Activated CD4-positive, alpha-beta T cell treated with anti-CD3 and anti-CD28 coated beads, Interleukin-10, Interleukin-2, amounts not matched to agents 100 ng/mL and 50 ng/mL, durations not matched to agents 16 hours and 8 hours (primary cell): ENCODE results near the gene OR4E1.
A peak's percentile ranks its signal among the peaks of the same experiment; 100 is the strongest.
"Not testable (repeated sequence)": the region's sequence is repeated elsewhere in the genome, so short reads cannot be mapped to it uniquely, and the experiment has no call there.

Source experiments
- DNase-seq: peaks from one replicate; pipeline ENCODE4 v3.0.0-alpha.2; 2020

OR4E1 gene

GRCh38 chr14:21673718-21674117 lies at the start of gene OR4E1:
OR4E1 (minus strand) TSS chr14:21673818; CDS start chr14:21670935, 2,883 bp downstream.
- no peak for DNase-seq

- no peak for DNase-seq
These were observed 47.9 kb upstream of the OR4E1 start for GRCh38 chr14:21721504-21721903.

- no peak for DNase-seq
These were observed 46.2 kb upstream of the OR4E1 start for GRCh38 chr14:21719841-21720240.

GRCh38 chr14:21714318-21714929 lies 40.8 kb upstream of the OR4E1 start:
- DNase-seq, result no peak

GRCh38 chr14:21712036-21712435 lies 38.4 kb upstream of the OR4E1 start:
- no peak for DNase-seq

- peak; percentile 48 for DNase-seq
These were observed 37.8 kb upstream of the OR4E1 start for GRCh38 chr14:21711360-21711961.

GRCh38 chr14:21704338-21704737 lies 30.7 kb upstream of the OR4E1 start:
- no peak for DNase-seq

GRCh38 chr14:21703357-21704326 lies 30.0 kb upstream of the OR4E1 start:
- DNase-seq, result peak; percentile 47

- no peak for DNase-seq
These were observed 28.7 kb upstream of the OR4E1 start for GRCh38 chr14:21702316-21702715.

GRCh38 chr14:21699551-21699950 lies 25.9 kb upstream of the OR4E1 start:
- no peak for DNase-seq

- DNase-seq, result not testable (repeated sequence)
These were observed 24.9 kb upstream of the OR4E1 start for GRCh38 chr14:21698538-21698937.

- not testable (repeated sequence) for DNase-seq
These were observed 24.0 kb upstream of the OR4E1 start for GRCh38 chr14:21697662-21698061.

GRCh38 chr14:21694425-21694824 lies 20.8 kb upstream of the OR4E1 start:
- no peak for DNase-seq

GRCh38 chr14:21686468-21686867 lies 12.8 kb upstream of the OR4E1 start:
- no peak for DNase-seq

- no peak for DNase-seq
These were observed 6.5 kb upstream of the OR4E1 start for GRCh38 chr14:21680072-21680471.

- DNase-seq, result no peak
These were observed 1.9 kb upstream of the OR4E1 start for GRCh38 chr14:21675566-21675965.

- DNase-seq, result no peak
These were observed 1.5 kb downstream of the OR4E1 start for GRCh38 chr14:21672116-21672515.

GRCh38 chr14:21671371-21671770 lies 2.2 kb downstream of the OR4E1 start:
- DNase-seq, result no peak

GRCh38 chr14:21669284-21669683 lies 4.3 kb downstream of the OR4E1 start:
- no peak for DNase-seq

GRCh38 chr14:21668377-21668776 lies 5.2 kb downstream of the OR4E1 start:
- DNase-seq, result no peak

- DNase-seq, result no peak
These were observed 16.6 kb downstream of the OR4E1 start for GRCh38 chr14:21656980-21657379.

- DNase-seq, result no peak
These were observed 19.4 kb downstream of the OR4E1 start for GRCh38 chr14:21654215-21654614.

- DNase-seq, result no peak
These were observed 20.2 kb downstream of the OR4E1 start, which contains the start of gene OR4E2 for GRCh38 chr14:21653331-21653885. OR4E2 (plus strand) TSS chr14:21653835; CDS start chr14:21665083, 11,248 bp downstream.
